ENCODE data around the gene FOXN4. TPM values are rescaled to one million over a fixed set of nuclear protein-coding genes. Genes with fewer than 3 reads are reported as not detected.

FOXN4 gene
- not detected for total RNA-seq
- polyA plus RNA-seq: not detected

- Mint-ChIP-seq H3K4me3 (peak within 1 kb of the TSS; percentile 77 to 90 (median 83)), H3K36me3 (no peaks in the 10 kb centered on the region), H3K9me3 (no peaks in the 10 kb centered on the region), H3K4me1 (peaks cover 8 to 14% (median 9%) of the 10 kb centered on the region in 3 donors), H3K27ac (no peak within 1 kb of the TSS), H3K27me3 (peaks cover 54 to 80% of the 10 kb centered on the region in 2 donors)
- Histone ChIP-seq H3K4me1 (ENCODE audit: insufficient read depth, low read length) (peaks cover 8% of the 10 kb centered on the region), H3K36me3 (ENCODE audit: insufficient read depth, low read length) (no peaks in the 10 kb centered on the region), H3K9me3 (ENCODE audit: low read length) (no peaks in the 10 kb centered on the region), H3K27ac (ENCODE audit: low read depth, low read length) (no peak within 1 kb of the TSS), H3K4me3 (ENCODE audit: low read length) (no peak within 1 kb of the TSS), H3K27me3 (ENCODE audit: insufficient read depth, low read length, poor library complexity, severe bottlenecking) (peaks cover 20% of the 10 kb centered on the region)
- POLR2A ChIA-PET: no interaction called here
- CTCF ChIA-PET: no interaction called here
- DNase-seq: no peak
Measured at GRCh38 chr12:109308534-109309380, at the start of gene FOXN4. Gene FOXN4 (minus strand): TSS chr12:109309284. CDS start chr12:109308321, 963 bp downstream.

DNA sequence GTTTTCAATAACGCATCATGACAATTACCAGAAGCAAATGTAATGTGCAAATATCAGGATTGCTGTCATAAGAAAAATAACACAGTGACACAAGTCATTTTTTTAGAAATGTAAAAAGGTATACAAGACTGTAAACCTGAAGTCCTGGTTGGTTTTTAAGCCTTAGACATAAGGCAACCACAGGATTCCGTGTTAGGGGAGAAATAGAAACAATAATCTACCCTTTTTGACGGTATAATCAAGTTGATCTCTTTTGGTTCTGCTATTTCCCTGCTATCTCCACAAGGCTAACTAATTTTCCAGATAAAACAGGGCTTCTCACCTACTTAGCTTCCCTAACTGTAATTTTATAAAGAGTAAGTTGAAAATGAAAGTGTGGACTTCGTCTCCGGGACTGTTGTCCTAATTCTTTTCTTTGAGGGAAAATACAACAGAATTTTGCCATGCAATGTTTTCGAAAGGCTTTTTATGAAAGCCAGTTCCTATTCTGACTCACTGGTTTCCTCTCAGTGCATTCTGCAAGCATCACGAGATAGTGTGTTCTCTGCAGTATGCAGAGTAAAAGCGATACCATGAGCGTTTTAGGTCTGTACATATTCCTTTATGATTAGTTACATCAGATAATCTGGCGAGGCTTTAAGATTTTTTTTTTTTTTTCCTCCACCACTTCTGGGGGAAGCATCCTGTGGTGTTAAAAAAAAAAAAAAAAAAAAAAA is 49.2 kb upstream of the FOXN4 start:
- ChIA-PET POLR2A (no interaction called here), CTCF (no interaction called here)
- Mint-ChIP-seq H3K4me1 (peaks cover 6 to 16% (median 13%) of the 10 kb centered on the region in 3 donors), H3K36me3 (no peaks in the 10 kb centered on the region), H3K27me3 (peaks cover 18 to 44% of the 10 kb centered on the region in 2 donors), H3K4me3 (peak overlapping the region; percentile 19 to 72 (median 62)), H3K9me3 (no peaks in the 10 kb centered on the region), H3K27ac (no peak overlapping the region)
- no peak overlapping the region for H3K27ac ChIP-seq (ENCODE audit: low read depth, low read length)
- no peaks in the 10 kb centered on the region for H3K36me3 ChIP-seq (ENCODE audit: insufficient read depth, low read length)
- no peaks in the 10 kb centered on the region for H3K27me3 ChIP-seq (ENCODE audit: insufficient read depth, low read length, poor library complexity, severe bottlenecking)
- no peaks in the 10 kb centered on the region for H3K9me3 ChIP-seq (ENCODE audit: low read length)
- H3K4me3 ChIP-seq (ENCODE audit: low read length): no peak overlapping the region
- no peaks in the 10 kb centered on the region for H3K4me1 ChIP-seq (ENCODE audit: insufficient read depth, low read length)
- DNase-seq: no peak

- H3K4me1 ChIP-seq (ENCODE audit: insufficient read depth, low read length): no peaks in the 10 kb centered on the region
- H3K4me3 Mint-ChIP-seq: no peak overlapping the region
- POLR2A ChIA-PET: no interaction called here
- H3K4me1 Mint-ChIP-seq: peaks cover 6 to 16% (median 13%) of the 10 kb centered on the region in 3 donors
- CTCF ChIA-PET: no interaction called here
- no peak overlapping the region for H3K27ac ChIP-seq (ENCODE audit: low read depth, low read length)
- H3K27me3 ChIP-seq (ENCODE audit: insufficient read depth, low read length, poor library complexity, severe bottlenecking): no peaks in the 10 kb centered on the region
- H3K9me3 Mint-ChIP-seq: no peaks in the 10 kb centered on the region
- H3K27ac Mint-ChIP-seq: no peak overlapping the region
- H3K9me3 ChIP-seq (ENCODE audit: low read length): no peaks in the 10 kb centered on the region
- DNase-seq: no peak
- H3K4me3 ChIP-seq (ENCODE audit: low read length): no peak overlapping the region
- no peaks in the 10 kb centered on the region for H3K36me3 Mint-ChIP-seq
- no peaks in the 10 kb centered on the region for H3K36me3 ChIP-seq (ENCODE audit: insufficient read depth, low read length)
- peaks cover 17 to 47% of the 10 kb centered on the region in 2 donors for H3K27me3 Mint-ChIP-seq
Measured at GRCh38 chr12:109357032-109357431, 47.9 kb upstream of the FOXN4 start.

DNA sequence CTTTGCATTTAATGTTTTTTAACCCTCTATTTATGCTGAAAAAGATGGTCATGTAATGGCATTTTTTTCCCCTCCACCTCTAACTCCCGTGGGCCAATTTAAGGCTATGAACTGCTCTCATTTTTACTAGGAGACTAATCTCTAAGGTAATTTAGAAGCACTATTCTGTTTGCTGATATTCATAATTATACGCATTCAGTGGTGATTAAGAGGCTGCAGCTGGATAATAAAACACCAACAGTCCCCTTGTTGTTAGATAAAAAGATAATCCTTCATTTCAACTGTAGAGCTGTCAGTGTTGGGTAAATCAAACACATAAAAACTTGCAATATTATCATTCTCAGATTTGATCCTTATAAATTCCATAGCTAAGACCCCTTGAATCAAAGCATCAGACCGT is 47.5 kb upstream of the FOXN4 start:
- no peak for DNase-seq
- no peaks in the 10 kb centered on the region for H3K36me3 ChIP-seq (ENCODE audit: insufficient read depth, low read length)
- no peaks in the 10 kb centered on the region for H3K9me3 Mint-ChIP-seq
- no peak overlapping the region for H3K27ac ChIP-seq (ENCODE audit: low read depth, low read length)
- POLR2A ChIA-PET: no interaction called here
- no peaks in the 10 kb centered on the region for H3K36me3 Mint-ChIP-seq
- no peaks in the 10 kb centered on the region for H3K27me3 ChIP-seq (ENCODE audit: insufficient read depth, low read length, poor library complexity, severe bottlenecking)
- no peaks in the 10 kb centered on the region for H3K4me1 ChIP-seq (ENCODE audit: insufficient read depth, low read length)
- H3K9me3 ChIP-seq (ENCODE audit: low read length): no peaks in the 10 kb centered on the region
- peaks cover 6 to 16% (median 13%) of the 10 kb centered on the region in 3 donors for H3K4me1 Mint-ChIP-seq
- CTCF ChIA-PET: no interaction called here
- H3K27ac Mint-ChIP-seq: no peak overlapping the region
- no peak overlapping the region for H3K4me3 Mint-ChIP-seq
- H3K4me3 ChIP-seq (ENCODE audit: low read length): no peak overlapping the region
- H3K27me3 Mint-ChIP-seq: peaks cover 16 to 45% of the 10 kb centered on the region in 2 donors

DNA sequence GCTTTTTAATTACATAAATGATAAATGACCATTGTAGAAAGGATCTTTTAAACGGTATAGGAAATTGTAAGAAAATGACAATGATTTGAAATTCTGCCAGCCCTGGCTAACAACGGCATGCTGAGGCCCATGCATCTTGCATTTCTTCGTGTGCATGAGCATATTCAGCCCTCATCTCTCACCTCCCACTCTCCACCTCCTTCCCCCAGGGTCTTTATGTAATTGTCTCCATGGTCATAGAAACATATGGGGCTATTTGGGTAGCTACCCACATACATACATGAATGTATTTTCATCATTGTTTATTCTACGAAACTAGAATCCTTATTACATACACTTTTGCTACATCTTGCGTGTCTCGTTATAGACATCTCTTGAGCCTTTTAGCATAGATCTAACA is 43.1 kb upstream of the FOXN4 start:
- H3K4me3 Mint-ChIP-seq: no peak overlapping the region
- Histone ChIP-seq H3K9me3 (ENCODE audit: low read length) (no peaks in the 10 kb centered on the region), H3K27me3 (ENCODE audit: insufficient read depth, low read length, poor library complexity, severe bottlenecking) (no peaks in the 10 kb centered on the region), H3K4me1 (ENCODE audit: insufficient read depth, low read length) (no peaks in the 10 kb centered on the region), H3K27ac (ENCODE audit: low read depth, low read length) (no peak overlapping the region), H3K36me3 (ENCODE audit: insufficient read depth, low read length) (no peaks in the 10 kb centered on the region), H3K4me3 (ENCODE audit: low read length) (no peak overlapping the region)
- CTCF ChIA-PET: no interaction called here
- no peaks in the 10 kb centered on the region for H3K9me3 Mint-ChIP-seq
- DNase-seq: no peak
- no peaks in the 10 kb centered on the region for H3K4me1 Mint-ChIP-seq
- H3K27me3 Mint-ChIP-seq: peaks cover 14 to 38% of the 10 kb centered on the region in 2 donors
- POLR2A ChIA-PET: no interaction called here
- no peaks in the 10 kb centered on the region for H3K36me3 Mint-ChIP-seq
- no peak overlapping the region for H3K27ac Mint-ChIP-seq

GRCh38 chr12:109347589-109347988 is 38.5 kb upstream of the FOXN4 start, which contains the start of gene MYO1H:
Gene MYO1H (plus strand): TSS chr12:109347900. CDS start chr12:109347961, 61 bp downstream.
- CTCF ChIA-PET: no interaction called here
- Histone ChIP-seq H3K4me3 (ENCODE audit: low read length) (no peak within 1 kb of the TSS), H3K9me3 (ENCODE audit: low read length) (no peaks in the 10 kb centered on the region), H3K27me3 (ENCODE audit: insufficient read depth, low read length, poor library complexity, severe bottlenecking) (no peaks in the 10 kb centered on the region), H3K36me3 (ENCODE audit: insufficient read depth, low read length) (no peaks in the 10 kb centered on the region), H3K27ac (ENCODE audit: low read depth, low read length) (no peak within 1 kb of the TSS), H3K4me1 (ENCODE audit: insufficient read depth, low read length) (no peaks in the 10 kb centered on the region)
- POLR2A ChIA-PET: no interaction called here
- Mint-ChIP-seq H3K4me3 (no peak within 1 kb of the TSS), H3K27ac (no peak within 1 kb of the TSS), H3K36me3 (no peaks in the 10 kb centered on the region), H3K4me1 (no peaks in the 10 kb centered on the region), H3K9me3 (peaks cover 0 to 2% (median 0%) of the 10 kb centered on the region in 5 donors), H3K27me3 (peaks cover 9 to 51% of the 10 kb centered on the region in 2 donors)
- no peak for DNase-seq

DNA sequence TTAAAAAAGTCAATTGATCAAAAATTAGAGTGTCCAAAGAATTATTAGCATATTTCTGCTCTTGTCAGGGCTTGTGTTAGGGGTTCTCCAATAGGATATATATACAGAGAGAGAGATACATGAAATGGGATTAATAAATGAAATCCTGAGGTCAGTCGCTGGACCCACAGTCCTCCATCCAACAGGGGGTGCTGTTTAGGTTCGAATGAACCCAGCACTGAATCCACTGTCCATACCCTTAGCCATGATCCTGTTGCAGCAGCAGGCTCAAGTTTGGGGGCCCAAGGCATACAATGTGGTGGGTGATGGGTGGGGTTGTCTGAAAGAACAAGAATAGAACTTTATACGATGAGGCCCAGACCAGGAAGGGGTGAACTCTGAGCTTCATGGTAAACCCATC is 37.8 kb upstream of the FOXN4 start:
- H3K9me3 Mint-ChIP-seq: peaks cover 0 to 2% (median 0%) of the 10 kb centered on the region in 5 donors
- DNase-seq: no peak
- no peaks in the 10 kb centered on the region for H3K4me1 Mint-ChIP-seq
- no peaks in the 10 kb centered on the region for H3K36me3 ChIP-seq (ENCODE audit: insufficient read depth, low read length)
- H3K27me3 ChIP-seq (ENCODE audit: insufficient read depth, low read length, poor library complexity, severe bottlenecking): no peaks in the 10 kb centered on the region
- no peak overlapping the region for H3K4me3 ChIP-seq (ENCODE audit: low read length)
- POLR2A ChIA-PET: no interaction called here
- H3K27ac ChIP-seq (ENCODE audit: low read depth, low read length): no peak overlapping the region
- no peak overlapping the region for H3K4me3 Mint-ChIP-seq
- peaks cover 12 to 44% of the 10 kb centered on the region in 2 donors for H3K27me3 Mint-ChIP-seq
- no peak overlapping the region for H3K27ac Mint-ChIP-seq
- CTCF ChIA-PET: no interaction called here
- no peaks in the 10 kb centered on the region for H3K9me3 ChIP-seq (ENCODE audit: low read length)
- no peaks in the 10 kb centered on the region for H3K36me3 Mint-ChIP-seq
- H3K4me1 ChIP-seq (ENCODE audit: insufficient read depth, low read length): no peaks in the 10 kb centered on the region

- Mint-ChIP-seq H3K4me3 (no peak overlapping the region), H3K36me3 (no peaks in the 10 kb centered on the region), H3K9me3 (peaks cover 0 to 2% (median 0%) of the 10 kb centered on the region in 5 donors), H3K4me1 (no peaks in the 10 kb centered on the region), H3K27me3 (peaks cover 12 to 49% of the 10 kb centered on the region in 2 donors), H3K27ac (no peak overlapping the region)
- Histone ChIP-seq H3K4me3 (ENCODE audit: low read length) (no peak overlapping the region), H3K9me3 (ENCODE audit: low read length) (no peaks in the 10 kb centered on the region), H3K36me3 (ENCODE audit: insufficient read depth, low read length) (no peaks in the 10 kb centered on the region), H3K4me1 (ENCODE audit: insufficient read depth, low read length) (no peaks in the 10 kb centered on the region), H3K27me3 (ENCODE audit: insufficient read depth, low read length, poor library complexity, severe bottlenecking) (no peaks in the 10 kb centered on the region), H3K27ac (ENCODE audit: low read depth, low read length) (no peak overlapping the region)
- POLR2A ChIA-PET: no interaction called here
- CTCF ChIA-PET: no interaction called here
- DNase-seq: no peak
Measured at GRCh38 chr12:109345428-109345827, 36.3 kb upstream of the FOXN4 start.

Data from CD8-positive, alpha-beta memory T cell (primary cell).